Keratinocyte (primary cell): ENCODE data around the gene G6PC2.

ENCODE experiments used
- CTCF ChIP-seq, 3 experiments: IDR thresholded peaks in 1 of 3; conservative IDR thresholded peaks in 1 of 3; optimal IDR thresholded peaks in 1 of 3; 2 replicates in 2 of 3; 3 replicates in 1 of 3; pipeline versions ENCODE3 to v1.5.1; 2011; ENCODE audit warnings: low read length in 3 of 3, mild to moderate bottlenecking in 3 of 3, moderate library complexity in 2 of 3, control low read depth in 1 of 3, inconsistent platforms in 1 of 3; ENCODE audit not compliant: insufficient read depth in 2 of 3; ENCODE audit errors: extremely low read depth in 1 of 3
- EZH2 ChIP-seq: IDR thresholded peaks from one replicate; pipeline ENCODE4 v1.6.1; 2012; ENCODE audit warnings: inconsistent platforms, mild to moderate bottlenecking, low read length, moderate library complexity

- TF ChIP-seq CTCF (optimal IDR thresholded peaks at IDR 0.05 in 1 of 3, IDR thresholded peaks at IDR 0.05 in 1 of 3, conservative IDR thresholded peaks at IDR 0.05 in 1 of 3; ENCODE audit: extremely low read depth in 1 of 3, insufficient read depth in 2 of 3, low read length in 3 of 3) (peak; percentile 56 to 63 (median 61)), EZH2 (no peak)
Measured at GRCh38 chr2:168948621-168949212, 47.6 kb downstream of the G6PC2 start.
